Smooth muscle cell (in vitro differentiated cells): ENCODE results near the gene ALG11. TPM values are rescaled to one million over a fixed set of nuclear protein-coding genes. Genes with fewer than 3 reads are reported as not detected.

Source experiments
- DNase-seq: peaks from one replicate; lab custom pipeline; 2025; ENCODE audit not compliant: unreplicated experiment; lab: John Stamatoyannopoulos, UW
- H2AFZ ChIP-seq: fragments of 200-600 bp; sonication (generic); 2 replicates; pipeline ENCODE4 v1.6.0; 2016; ENCODE audit warnings: antibody characterized with exemption, low read depth, mild to moderate bottlenecking
- H3F3A ChIP-seq: fragments of 200-600 bp; sonication (generic); 2 replicates; pipeline ENCODE4 v1.6.0; 2017; ENCODE audit warnings: antibody characterized with exemption, low read depth
- H3K27ac ChIP-seq: fragments of 200-600 bp; sonication (generic); 2 replicates; pipeline ENCODE4 v1.5.1; 2016; ENCODE audit warnings: low read depth, mild to moderate bottlenecking
- H3K27me3 ChIP-seq: fragments of 200-600 bp; sonication (generic); 2 replicates; pipeline ENCODE4 v1.6.1; 2016; ENCODE audit warnings: low read depth, mild to moderate bottlenecking
- H3K36me3 ChIP-seq: fragments of 200-600 bp; sonication (generic); 2 replicates; pipeline ENCODE4 v1.5.1; 2016; ENCODE audit warnings: low read depth
- H3K4me1 ChIP-seq: fragments of 200-600 bp; sonication (generic); 2 replicates; pipeline ENCODE4 v1.5.1; 2016; ENCODE audit warnings: low read depth
- H3K4me2 ChIP-seq: fragments of 200-600 bp; sonication (generic); 2 replicates; pipeline ENCODE4 v1.6.0; 2016; ENCODE audit warnings: mild to moderate bottlenecking
- H3K4me3 ChIP-seq: fragments of 200-600 bp; sonication (generic); 2 replicates; pipeline ENCODE4 v1.5.1; 2016; ENCODE audit warnings: mild to moderate bottlenecking
- H3K79me2 ChIP-seq: fragments of 200-600 bp; sonication (generic); 2 replicates; pipeline ENCODE4 v1.6.0; 2016; ENCODE audit warnings: low read depth, mild to moderate bottlenecking
- H3K9ac ChIP-seq: fragments of 200-600 bp; sonication (generic); 2 replicates; pipeline ENCODE4 v1.6.0; 2016; ENCODE audit warnings: low read depth
- H3K9me3 ChIP-seq: fragments of 200-600 bp; sonication (generic); replicated peaks from 2 replicates; pipeline ENCODE4 v1.5.1; 2016; ENCODE audit warnings: low read depth
- H4K20me1 ChIP-seq: fragments of 200-600 bp; sonication (generic); 2 replicates; pipeline ENCODE4 v1.6.0; 2016; ENCODE audit warnings: low read depth
- WGBS: methylation state at CpG from one replicate; pipeline ENCODE4 v1.1.7; 2016; ENCODE audit warnings: low lambda C conversion rate; 5-methylcytosine and 5-hydroxymethylcytosine counted together
- polyA plus RNA-seq: library from polyadenylated mRNA; unstranded; fragments of >200 nt; fragmentation: Nextera tagmentation; extraction: Ambion mirVana; gene quantifications from 2 replicates; pipeline ENCODE4 v1.2.1, GENCODE V29; 2016
- total RNA-seq: library from RNA; depleted of rRNA; stranded (reverse); fragments of >200 nt; gene quantifications from 2 replicates; pipeline ENCODE4 v1.2.3, GENCODE V29; 2014
- TF ChIP-seq, protein P1 (sequence below): fragments of 200-600 bp; sonication (generic); IDR thresholded peaks from 2 replicates; pipeline ENCODE4 v1.5.1; 2017; ENCODE audit warnings: borderline replicate concordance, mild to moderate bottlenecking, antibody characterized with exemption; ENCODE audit not compliant: insufficient read depth, poor library complexity, severe bottlenecking

The ALG11 gene
- total and polyA plus RNA-seq, 2 experiments from 2014 or later, result 28.4 to 34.7 TPM

DNA sequence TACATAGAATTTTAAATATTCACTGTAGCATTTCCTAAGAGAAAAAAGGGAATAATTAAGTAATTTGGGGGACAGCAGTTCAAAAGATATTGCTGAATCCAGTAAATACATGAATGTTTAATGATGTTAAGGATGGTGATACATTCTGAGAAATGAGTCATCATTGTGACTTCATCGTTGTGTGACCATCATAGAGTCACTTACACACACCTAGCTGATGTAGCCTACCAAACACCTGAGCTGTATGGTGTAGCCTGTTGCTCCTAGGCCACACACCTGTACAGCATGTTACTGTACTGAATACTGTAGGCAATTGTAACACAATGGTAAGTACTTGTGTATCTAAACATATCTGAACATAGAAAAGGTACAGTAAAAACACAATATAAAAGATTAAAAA lies 35.8 kb upstream of the ALG11 start:
- WGBS, result 29% methylated on average over 1 of the region's 1 CpG
- no peak overlapping the region for H3K4me3 ChIP-seq
- H3K79me2 ChIP-seq, result peaks cover 67% of the 10 kb centered on the region

DNA sequence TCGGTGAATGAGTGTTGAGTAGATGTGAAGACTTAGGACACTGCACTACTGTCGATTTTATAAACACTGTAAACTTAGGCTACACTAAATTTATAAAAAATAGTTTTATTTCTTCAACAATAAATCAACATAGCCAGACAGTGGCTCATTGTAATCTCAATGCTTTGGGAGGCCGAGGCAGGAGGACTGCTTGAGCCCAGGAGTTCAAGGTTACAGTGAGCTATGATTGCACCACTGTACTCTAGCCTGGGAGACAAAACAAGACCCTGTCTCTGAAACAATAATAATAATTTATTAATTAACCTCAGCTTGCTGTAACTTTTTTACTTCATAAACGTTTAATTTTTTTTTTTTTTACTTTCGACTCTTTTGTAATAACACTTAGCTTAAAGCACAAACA lies 35.3 kb upstream of the ALG11 start:
- Histone ChIP-seq H4K20me1 (no peaks in the 10 kb centered on the region), H3K79me2 (peaks cover 67% of the 10 kb centered on the region), H3K9ac (no peak overlapping the region), H3K36me3 (no peaks in the 10 kb centered on the region), H3K4me3 (no peak overlapping the region), H3K27me3 (no peaks in the 10 kb centered on the region), H3K4me1 (peaks cover 12% of the 10 kb centered on the region), H3F3A (no peaks in the 10 kb centered on the region), H3K4me2 (no peak overlapping the region), H3K27ac (no peak overlapping the region), H3K9me3 (no peaks in the 10 kb centered on the region), H2AFZ (no peak overlapping the region)
- 94% methylated on average over 5 of the region's 5 CpGs for WGBS
- DNase-seq, result no peak
- TF ChIP-seq, protein P1, sequence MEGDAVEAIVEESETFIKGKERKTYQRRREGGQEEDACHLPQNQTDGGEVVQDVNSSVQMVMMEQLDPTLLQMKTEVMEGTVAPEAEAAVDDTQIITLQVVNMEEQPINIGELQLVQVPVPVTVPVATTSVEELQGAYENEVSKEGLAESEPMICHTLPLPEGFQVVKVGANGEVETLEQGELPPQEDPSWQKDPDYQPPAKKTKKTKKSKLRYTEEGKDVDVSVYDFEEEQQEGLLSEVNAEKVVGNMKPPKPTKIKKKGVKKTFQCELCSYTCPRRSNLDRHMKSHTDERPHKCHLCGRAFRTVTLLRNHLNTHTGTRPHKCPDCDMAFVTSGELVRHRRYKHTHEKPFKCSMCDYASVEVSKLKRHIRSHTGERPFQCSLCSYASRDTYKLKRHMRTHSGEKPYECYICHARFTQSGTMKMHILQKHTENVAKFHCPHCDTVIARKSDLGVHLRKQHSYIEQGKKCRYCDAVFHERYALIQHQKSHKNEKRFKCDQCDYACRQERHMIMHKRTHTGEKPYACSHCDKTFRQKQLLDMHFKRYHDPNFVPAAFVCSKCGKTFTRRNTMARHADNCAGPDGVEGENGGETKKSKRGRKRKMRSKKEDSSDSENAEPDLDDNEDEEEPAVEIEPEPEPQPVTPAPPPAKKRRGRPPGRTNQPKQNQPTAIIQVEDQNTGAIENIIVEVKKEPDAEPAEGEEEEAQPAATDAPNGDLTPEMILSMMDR, result no peak

More for the DNA sequence above, 35.8 kb upstream of the ALG11 start:
- H3F3A ChIP-seq, result no peaks in the 10 kb centered on the region
- no peak overlapping the region for H3K4me2 ChIP-seq
- TF ChIP-seq, protein P1, result no peak
- H3K4me1 ChIP-seq, result peaks cover 8% of the 10 kb centered on the region
- DNase-seq, result no peak
- H3K27ac ChIP-seq, result no peak overlapping the region
- no peaks in the 10 kb centered on the region for H3K27me3 ChIP-seq
- peaks cover 2% of the 10 kb centered on the region for H4K20me1 ChIP-seq
- H2AFZ ChIP-seq, result no peak overlapping the region
- no peaks in the 10 kb centered on the region for H3K36me3 ChIP-seq
- H3K9me3 ChIP-seq, result no peaks in the 10 kb centered on the region
- H3K9ac ChIP-seq, result no peak overlapping the region

GRCh38 chr13:51977625-51978024 lies 34.6 kb upstream of the ALG11 start:
- no peaks in the 10 kb centered on the region for H3K9me3 ChIP-seq
- H3K36me3 ChIP-seq, result no peaks in the 10 kb centered on the region
- H4K20me1 ChIP-seq, result no peaks in the 10 kb centered on the region
- H3K4me2 ChIP-seq, result no peak overlapping the region
- H2AFZ ChIP-seq, result no peak overlapping the region
- no peak overlapping the region for H3K4me3 ChIP-seq
- H3F3A ChIP-seq, result no peaks in the 10 kb centered on the region
- peaks cover 12% of the 10 kb centered on the region for H3K4me1 ChIP-seq
- 93% methylated on average over 5 of the region's 5 CpGs for WGBS
- no peak for DNase-seq
- H3K27ac ChIP-seq, result no peak overlapping the region
- TF ChIP-seq, protein P1, result no peak
- H3K79me2 ChIP-seq, result peaks cover 59% of the 10 kb centered on the region
- H3K27me3 ChIP-seq, result no peaks in the 10 kb centered on the region
- no peak overlapping the region for H3K9ac ChIP-seq

DNA sequence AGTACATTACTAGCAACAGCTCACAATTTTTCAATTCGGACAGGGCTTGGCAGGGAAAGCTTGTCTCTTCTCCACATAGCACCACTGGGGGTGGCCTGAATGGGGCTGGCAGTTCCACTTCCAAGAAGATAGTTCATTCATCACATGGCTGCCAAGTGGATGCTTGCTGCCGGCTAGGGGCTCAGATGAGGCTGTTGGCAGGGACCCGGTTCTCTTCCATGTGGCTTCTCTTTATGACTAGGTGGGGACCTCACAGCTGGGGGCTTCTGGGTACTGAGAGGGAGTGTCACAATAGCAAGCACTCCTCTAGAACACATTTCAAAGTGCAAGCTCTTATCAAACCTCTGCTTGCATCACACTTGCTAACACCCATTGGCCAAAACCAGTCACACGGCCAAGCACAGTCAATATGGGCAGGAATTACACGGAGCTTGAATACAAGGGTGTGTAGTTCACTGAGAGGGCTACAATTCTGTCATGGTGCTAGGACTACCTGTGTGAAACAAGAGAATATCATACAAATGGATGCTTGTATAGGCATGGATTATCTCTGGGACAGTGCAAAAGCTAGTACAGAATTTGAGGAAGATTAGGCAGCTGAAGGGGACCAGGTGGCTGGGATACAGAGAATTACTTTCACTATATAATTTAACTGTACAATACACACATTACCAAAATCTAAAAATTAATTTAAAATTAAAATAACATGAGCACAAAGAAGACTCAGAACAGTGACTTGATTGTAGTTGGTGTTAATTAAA lies 33.2 kb upstream of the ALG11 start:
- no peak overlapping the region for H2AFZ ChIP-seq
- H4K20me1 ChIP-seq, result no peaks in the 10 kb centered on the region
- TF ChIP-seq, protein P1, result no peak
- no peak overlapping the region for H3K9ac ChIP-seq
- H3K4me1 ChIP-seq, result peaks cover 12% of the 10 kb centered on the region
- H3F3A ChIP-seq, result no peaks in the 10 kb centered on the region
- H3K9me3 ChIP-seq, result no peaks in the 10 kb centered on the region
- no peaks in the 10 kb centered on the region for H3K36me3 ChIP-seq
- no peak overlapping the region for H3K4me2 ChIP-seq
- no peaks in the 10 kb centered on the region for H3K27me3 ChIP-seq
- H3K27ac ChIP-seq, result no peak overlapping the region
- H3K4me3 ChIP-seq, result no peak overlapping the region
- H3K79me2 ChIP-seq, result peaks cover 55% of the 10 kb centered on the region
- DNase-seq, result no peak
- 69% methylated on average over 5 of the region's 5 CpGs for WGBS
